B cell (primary cell): ENCODE measurements around the gene CALD1.

Experiments
- CTCF ChIP-seq: fragments of 200-600 bp; IDR thresholded peaks from one replicate; pipeline ENCODE4 v1.8.0; 2022; ENCODE audit warnings: antibody characterized with exemption, mild to moderate bottlenecking
- EZH2 ChIP-seq: IDR thresholded peaks from 2 replicates; pipeline ENCODE4 v1.6.1; 2012; ENCODE audit warnings: borderline replicate concordance, low read depth, mild to moderate bottlenecking, moderate library complexity, low read length; ENCODE audit not compliant: insufficient read depth, poor library complexity, severe bottlenecking

GRCh38 chr7:134798155-134798554 is 18.7 kb downstream of the CALD1 start:
- no peak for TF ChIP-seq CTCF
- no peak for TF ChIP-seq EZH2
